ENCODE data around the gene SLC25A2.

- TF ChIP-seq CTCF (IDR thresholded peaks at IDR 0.05; ENCODE audit: low read length): no peak
- no peak for TF ChIP-seq EZH2 (optimal IDR thresholded peaks at IDR 0.05; ENCODE audit: low read depth, low read length)
- no peak for TF ChIP-seq EZH2phosphoT487 (IDR thresholded peaks at IDR 0.05; ENCODE audit: low read length)
These were observed 44.9 kb downstream of the SLC25A2 start for GRCh38 chr5:141258948-141259347.

Measured in MM.1S (cell line).